K562 (cell line): ENCODE data around the gene C1QL3. TPM values are rescaled to one million over a fixed set of nuclear protein-coding genes. Genes with fewer than 3 reads are reported as not detected.

Experiments used
- ATAC-seq: fragments of 200-7000 bp; cut with Tn5 transposase; 3 replicates; pipeline ENCODE4 v1.9.1; 2020; ENCODE audit warnings: moderate library complexity
- Bru-seq: library from RNA; stranded (reverse); fragments of 400-500 nt; gene quantifications from one replicate; lab custom pipeline; 2021; lab: Mats Ljungman, UMichigan
- BruChase-seq, 2 experiments: library from RNA; stranded (reverse); fragments of 400-500 nt; gene quantifications; one replicate each; lab custom pipeline; 2021; lab: Mats Ljungman, UMichigan
- BruUV-seq: library from RNA; stranded (reverse); fragments of 400-500 nt; replicated peaks from 2 replicates; lab custom pipeline; 2021; lab: Mats Ljungman, UMichigan
- CTCF ChIA-PET: fragments of 300-600 bp; formaldehyde crosslinking; extraction: SDS; loops from one replicate; lab custom pipeline; 2021; ENCODE audit warnings: low intra/inter-chr PET ratio; lab: Yijun Ruan, JAX
- POLR2A ChIA-PET: fragments of 300-600, 350-650 bp; sonication (Branson Sonifier 250); formaldehyde crosslinking; extraction: SDS; loops from one replicate; lab custom pipeline; 2021; ENCODE audit warnings: antibody characterized with exemption, inconsistent platforms; lab: Yijun Ruan, JAX
- DNase-seq, 4 experiments: peaks; one replicate each; pipeline versions ENCODE4 v3.0.0 to v3.0.0-alpha.2; 2011 to 2018; ENCODE audit warnings: low spot score in 3 of 4, mixed read lengths in 3 of 4; ENCODE audit errors: extremely low read depth in 1 of 4
- FAIRE-seq: peaks from 2 replicates; lab custom pipeline; 2011; peaks lifted over from hg19 to GRCh38; lab: Jason Lieb, UNC
- H2AFZ ChIP-seq: 2 replicates; pipeline ENCODE4 v1.6.0; 2011; ENCODE audit warnings: low read depth, low read length, control low read depth, inconsistent platforms
- H3K27ac ChIP-seq: fragments of 200-600 bp; 3 replicates; pipeline ENCODE4 v1.8.0; 2011; ENCODE audit warnings: low read depth, mild to moderate bottlenecking, control low read depth, inconsistent platforms, low read length, moderate library complexity, mixed read lengths; ENCODE audit errors: extremely low read depth
- H3K27me3 ChIP-seq, 2 experiments: fragments of 300-600 bp in 1 of 2; 2 replicates in 1 of 2; 3 replicates in 1 of 2; pipeline versions ENCODE4 v1.6.0 to v1.8.0; 2011; ENCODE audit warnings: inconsistent platforms in 2 of 2, low read length in 2 of 2, mild to moderate bottlenecking in 1 of 2, mixed read lengths in 1 of 2, moderate library complexity in 1 of 2; ENCODE audit not compliant: control insufficient read depth in 2 of 2, insufficient read depth in 2 of 2
- H3K36me3 ChIP-seq: fragments of 300-600 bp; 3 replicates; pipeline ENCODE4 v1.8.0; 2011; ENCODE audit warnings: mild to moderate bottlenecking, low read length, inconsistent platforms; ENCODE audit not compliant: control insufficient read depth, insufficient read depth
- H3K4me1 ChIP-seq, 2 experiments: fragments of 200-600 bp in 1 of 2; replicated peaks in 1 of 2; 2 replicates in 1 of 2; 3 replicates in 1 of 2; pipeline versions ENCODE4 v1.5.1 to v1.8.0; 2011; ENCODE audit warnings: inconsistent platforms in 2 of 2, low read length in 2 of 2, mild to moderate bottlenecking in 1 of 2, mixed read lengths in 1 of 2, moderate library complexity in 1 of 2; ENCODE audit not compliant: control insufficient read depth in 2 of 2, insufficient read depth in 2 of 2
- H3K4me2 ChIP-seq: 2 replicates; pipeline ENCODE4 v1.6.1; 2011; ENCODE audit warnings: low read length, control low read depth, inconsistent platforms, mixed read lengths; ENCODE audit not compliant: insufficient read depth
- H3K4me3 ChIP-seq: fragments of 200-600 bp; sonication (generic), shearing (Covaris generic); 2 replicates; pipeline ENCODE4 v1.5.1; 2016; ENCODE audit warnings: control low read depth, inconsistent platforms
- H3K79me2 ChIP-seq: fragments of 200-600 bp; 3 replicates; pipeline ENCODE4 v1.8.0; 2011; ENCODE audit warnings: low read length, inconsistent platforms; ENCODE audit not compliant: control insufficient read depth, insufficient read depth
- H3K9ac ChIP-seq, 2 experiments: 2 replicates each; pipeline versions ENCODE4 v1.6.0 to v1.6.1; 2011; ENCODE audit warnings: low read depth in 2 of 2, low read length in 2 of 2, control low read depth in 1 of 2, inconsistent platforms in 1 of 2, mild to moderate bottlenecking in 1 of 2, mixed read lengths in 1 of 2; ENCODE audit not compliant: insufficient read depth in 1 of 2
- H3K9me1 ChIP-seq: one replicate; pipeline ENCODE4 v1.6.0; 2011; ENCODE audit warnings: inconsistent platforms, mild to moderate bottlenecking, low read length, moderate library complexity; ENCODE audit not compliant: control insufficient read depth, insufficient read depth
- H3K9me3 ChIP-seq: replicated peaks from 2 replicates; pipeline ENCODE4 v1.5.1; 2011; ENCODE audit warnings: low read depth, low read length, inconsistent platforms; ENCODE audit not compliant: control insufficient read depth, insufficient read depth
- H4K20me1 ChIP-seq: replicated peaks from 2 replicates; pipeline ENCODE4 v1.6.1; 2011; ENCODE audit warnings: low read length, inconsistent platforms, mixed read lengths; ENCODE audit not compliant: control insufficient read depth, insufficient read depth
- CREBBP ChIP-seq: IDR thresholded peaks from one replicate; pipeline ENCODE4 v1.6.1; 2012; ENCODE audit warnings: low read depth, mild to moderate bottlenecking, control low read depth, inconsistent platforms, low read length
- ETV1 ChIP-seq: fragments of 450-650 bp; conservative IDR thresholded peaks from 2 replicates; pipeline ENCODE4 v1.6.1; 2016; ENCODE audit warnings: missing genetic modification characterization, control low read depth, low read depth, missing compliant biosample characterization
- JUND ChIP-seq, 2 experiments: IDR thresholded peaks; 2 replicates in 1 of 2; 3 replicates in 1 of 2; pipeline ENCODE4 v1.6.1; 2011; ENCODE audit warnings: borderline replicate concordance in 2 of 2, low read depth in 2 of 2, low read length in 2 of 2, improper control_type of control experiment in 1 of 2, missing biosample characterization in 1 of 2, missing genetic modification characterization in 1 of 2, missing genetic modification reagents in 1 of 2
- L3MBTL2 ChIP-seq: fragments of 450-650 bp; IDR thresholded peaks from 2 replicates; pipeline ENCODE4 v1.6.1; 2016; ENCODE audit warnings: mild to moderate bottlenecking, moderate library complexity
- MAZ ChIP-seq, 2 experiments: fragments of 450-650 bp in 1 of 2; sonication (generic) in 1 of 2; formaldehyde crosslinking; IDR thresholded peaks in 1 of 2; conservative IDR thresholded peaks in 1 of 2; 2 replicates each; pipeline versions ENCODE4 v1.4.0 to v1.5.0; 2020; ENCODE audit warnings: mild to moderate bottlenecking in 1 of 2, missing genetic modification reagents in 1 of 2
- NR2F6 ChIP-seq: fragments of 450-650 bp; formaldehyde crosslinking; IDR thresholded peaks from 2 replicates; pipeline ENCODE4 v1.4.0; 2020; ENCODE audit warnings: mild to moderate bottlenecking
- POLR3G ChIP-seq: IDR thresholded peaks from 2 replicates; pipeline ENCODE4 v1.6.1; 2011; ENCODE audit not compliant: insufficient read length, insufficient replicate concordance; ENCODE audit errors: extremely low read depth
- PYGO2 ChIP-seq: fragments of 450-650 bp; IDR thresholded peaks from 2 replicates; pipeline ENCODE4 v1.6.1; 2016; ENCODE audit warnings: mild to moderate bottlenecking, missing genetic modification characterization, moderate library complexity, missing compliant biosample characterization
- RCOR1 ChIP-seq, 2 experiments: IDR thresholded peaks; 2 replicates each; pipeline ENCODE4 v1.6.1; 2012; ENCODE audit warnings: low read depth in 2 of 2, low read length in 2 of 2, borderline replicate concordance in 1 of 2, improper control_type of control experiment in 1 of 2
- TCF7L2 ChIP-seq: fragments of 150-350 bp; IDR thresholded peaks from 2 replicates; pipeline ENCODE4 v1.6.1; 2016; ENCODE audit warnings: low read depth, mild to moderate bottlenecking, low read length, moderate library complexity
- TFAM ChIP-seq: fragments of 250-450 bp; sonication (Bioruptor Pico); conservative IDR thresholded peaks from 2 replicates; pipeline ENCODE4 v1.5.0; 2021; ENCODE audit warnings: mild to moderate bottlenecking, moderate library complexity
- TRIM24 ChIP-seq, 2 experiments: fragments of 450-650 bp; IDR thresholded peaks; 2 replicates each; pipeline ENCODE4 v1.6.1; 2016
- WHSC1 ChIP-seq: IDR thresholded peaks from one replicate; pipeline ENCODE4 v1.6.1; 2012; ENCODE audit warnings: low read length, control low read depth, inconsistent platforms
- ZEB2 ChIP-seq: fragments of 450-650 bp; IDR thresholded peaks from 2 replicates; pipeline ENCODE4 v1.6.1; 2016
- ZNF134 ChIP-seq: fragments of 250-450 bp; sonication (Bioruptor Pico); conservative IDR thresholded peaks from 2 replicates; pipeline ENCODE4 v1.4.0; 2020
- ZNF408 ChIP-seq: fragments of 250-450 bp; sonication (Bioruptor Pico); IDR thresholded peaks from 2 replicates; pipeline ENCODE4 v1.4.0; 2020; ENCODE audit warnings: low read depth, mild to moderate bottlenecking, moderate library complexity
- ZNF79 ChIP-seq: fragments of 250-450 bp; sonication (Bioruptor Pico); IDR thresholded peaks from 2 replicates; pipeline ENCODE4 v1.4.0; 2020; ENCODE audit warnings: low read depth, mild to moderate bottlenecking, moderate library complexity
- WGBS: fragments of 100-300 bp; shearing (Covaris generic); methylation state at CpG from one replicate; pipeline ENCODE4 v1.1.6; 2016; ENCODE audit warnings: low coverage, mixed read lengths; ENCODE audit not compliant: insufficient coverage; ENCODE audit errors: missing lambda C conversion rate; 5-methylcytosine and 5-hydroxymethylcytosine counted together
- in situ Hi-C: fragments of 300-500 bp; cut with MboI; formaldehyde crosslinking; loops from 4 replicates; pipeline ENCODE4 v1.15.0; 2018; ENCODE audit warnings: inconsistent platforms, mixed read lengths
- intact Hi-C: fragments of 100-400 bp; cut with micrococcal nuclease; formaldehyde crosslinking; loops from 2 replicates; pipeline ENCODE4 v1.14.2; 2022
- long read RNA-seq, 3 experiments: library from polyadenylated mRNA in 2 of 3; library from RNA in 1 of 3; unstranded in 2 of 3; stranded (forward) in 1 of 3; transcript quantifications; one replicate each; pipeline ENCODE4 v2.0.0, GENCODE V29; 2019 to 2022
- polyA minus RNA-seq, 3 experiments: library from RNA; depleted of rRNA, polyadenylated mRNA; stranded (reverse); fragments of >200 nt; gene quantifications; 2 replicates each; pipeline ENCODE4 v1.2.3, GENCODE V29; 2011
- polyA plus RNA-seq, 8 experiments: library from polyadenylated mRNA; depleted of rRNA in 4 of 8; stranded (reverse) in 5 of 8; unstranded in 3 of 8; fragments of >200 nt; fragmentation: Nextera tagmentation in 2 of 8; fragmentation: Illumina TruSeq in 1 of 8; extraction: Ambion mirVana in 2 of 8; extraction: Trizol in 1 of 8; gene quantifications; 2 replicates each; pipeline versions ENCODE4 v1.2.1 to v1.2.3, GENCODE V29; 2011 to 2014; ENCODE audit warnings: inconsistent platforms in 1 of 8, missing spikeins in 1 of 8
- total RNA-seq, 7 experiments: library from RNA; depleted of rRNA in 6 of 7; stranded (reverse); fragments of >200 nt in 6 of 7; fragmentation: Illumina TruSeq in 2 of 7; extraction: Trizol in 2 of 7; gene quantifications; 2 replicates each; pipeline versions ENCODE4 v1.2.1 to v1.2.3, GENCODE V29; 2011 to 2021; ENCODE audit warnings: low replicate concordance in 1 of 7
- TF ChIP-seq, protein P1 (sequence below): fragments of 450-650 bp; IDR thresholded peaks from 2 replicates; pipeline ENCODE4 v1.6.1; 2014; ENCODE audit warnings: low read depth, mild to moderate bottlenecking, moderate library complexity, borderline replicate concordance

C1QL3 gene
- total RNA-seq (2011; cell fraction: chromatin; rRNA removed; ENCODE audit: low replicate concordance): not detected in 2 replicates
- not detected in 2 replicates for total RNA-seq (2011; cell fraction: nucleolus; rRNA removed)
- not detected in 2 replicates for total RNA-seq (2011; cell fraction: nucleoplasm; rRNA removed)
- total RNA-seq (2014; rRNA removed) (not detected in 2 replicates), total RNA-seq (2014; rRNA removed; fragmentation: Illumina TruSeq; extraction: Trizol) (not detected in 2 replicates), total RNA-seq (2015; rRNA removed; fragmentation: Illumina TruSeq; extraction: Trizol) (not detected in 2 replicates), total RNA-seq (2021) (not detected in 2 replicates), polyA plus RNA-seq (2011; rRNA removed) (not detected in 2 replicates), polyA plus RNA-seq (2014; fragmentation: Illumina TruSeq; extraction: Trizol) (not detected in 2 replicates), polyA plus RNA-seq (2014; fragmentation: Nextera tagmentation; extraction: Ambion mirVana) (under 1 TPM; 0.28 to 0.37 TPM), polyA plus RNA-seq (2014; rRNA removed) (not detected in 2 replicates), polyA minus RNA-seq (2011; rRNA and poly(A)+ RNA removed) (not detected in 2 replicates), Bru-seq, nascent RNA (not detected), BruChase-seq, experiment 1, labeled RNA remaining after a 2-hour chase (not detected), BruChase-seq, experiment 2, labeled RNA remaining after a 6-hour chase (not detected)
- polyA plus RNA-seq (2011; cell fraction: cytosol; rRNA removed): not detected in 2 replicates
- not detected in 2 replicates for polyA plus RNA-seq (2011; cell fraction: nucleus; rRNA removed)
- 0.42 and 0.48 TPM in 2 replicates for polyA plus RNA-seq (2012)
- polyA minus RNA-seq (2011; cell fraction: cytosol; rRNA and poly(A)+ RNA removed): not detected in 2 replicates
- not detected in 2 replicates for polyA minus RNA-seq (2011; cell fraction: nucleus; rRNA and poly(A)+ RNA removed)
- long read RNA-seq, experiment 1, partial matches to known transcripts: 0 of 1 reads
- long read RNA-seq, experiment 1, other reads (novel, unspliced or antisense): 1 of 1 reads
- long read RNA-seq, experiment 2: 0 reads
- long read RNA-seq, experiment 3: 0 reads

DNA sequence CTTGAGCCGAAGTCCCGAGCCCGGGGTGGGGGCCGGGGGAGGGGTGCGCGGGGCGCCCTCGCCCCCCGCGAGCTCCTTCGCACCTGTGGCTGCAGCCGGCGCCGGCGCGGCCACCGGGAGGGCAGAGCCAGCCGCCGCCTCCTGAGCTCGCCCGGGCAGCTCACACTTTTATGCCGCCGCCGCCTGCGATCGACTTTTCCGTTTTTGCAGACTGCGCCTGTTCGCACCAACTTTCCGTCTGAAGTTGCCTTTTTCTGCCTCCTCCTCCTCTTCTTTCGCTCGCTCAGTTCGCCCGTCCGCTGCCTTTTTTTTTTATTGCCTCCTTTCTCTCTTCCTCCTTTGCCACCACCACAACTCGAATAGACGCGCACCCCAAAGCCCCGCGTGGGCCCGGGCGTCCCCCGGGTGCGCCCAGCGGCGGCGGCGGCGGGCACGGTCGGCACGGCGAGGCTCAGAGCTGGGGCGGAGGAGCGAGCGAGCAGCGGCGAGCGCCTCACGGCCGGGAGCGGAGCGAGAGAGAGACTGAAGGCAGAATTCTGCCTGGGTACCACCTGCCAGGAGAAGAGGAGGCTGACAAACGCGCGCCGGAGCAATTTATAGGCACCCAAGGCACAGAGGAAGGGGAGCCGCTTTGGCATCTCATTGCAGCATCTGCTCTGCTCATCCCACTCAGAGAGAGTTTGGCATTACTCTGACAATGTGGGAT, at the start of gene C1QL3:
Gene C1QL3 (minus strand): TSS at position 569 of the 706 bp plus-strand sequence. CDS start 814 bp downstream, outside the sequence.
- 0 out of 2 replicates have a peak, but pooled peaks cover 2% of the 10 kb centered on the region for H3K9me3 ChIP-seq
- CTCF ChIA-PET: no interaction called here
- in situ Hi-C loops: no loop called here
- intact Hi-C loops: no loop called here
- no peak within 1 kb of the TSS for H3K9ac ChIP-seq
- BruUV-seq: no TSS peak
- no peak within 1 kb of the TSS for H3K27ac ChIP-seq
- no peak for ATAC-seq
- no peak within 1 kb of the TSS for H3K4me3 ChIP-seq
- H3K27me3 ChIP-seq: no peaks in the 10 kb centered on the region
- no peaks in the 10 kb centered on the region for H3K4me1 ChIP-seq
- FAIRE-seq: no peak
- 100% methylated on average over 21 of the region's 68 CpGs for WGBS
- H4K20me1 ChIP-seq: no peaks in the 10 kb centered on the region
- no peak within 1 kb of the TSS for H2AFZ ChIP-seq
- H3K79me2 ChIP-seq: no peaks in the 10 kb centered on the region
- no peaks in the 10 kb centered on the region for H3K9me1 ChIP-seq
- H3K4me2 ChIP-seq: no peak within 1 kb of the TSS
- POLR2A ChIA-PET: interaction anchor here (0.6 kb wide), 1 partner anchor 41 kb away, joined by 3 read pairs; no protein-coding TSS in a partner anchor
- TF ChIP-seq ZNF408 (no peak), MAZ (CRISPR knock-in tag; conservative IDR thresholded peaks at IDR 0.05 in 1 of 2, IDR thresholded peaks at IDR 0.05 in 1 of 2) (no peak), ZNF134 (CRISPR knock-in tag) (no peak), ZNF79 (no peak), WHSC1 (no peak), CREBBP (no peak), TFAM (CRISPR knock-in tag) (no peak), TRIM24 (IDR thresholded peaks at IDR 0.05) (no peak), NR2F6 (CRISPR knock-in tag) (no peak), PYGO2 (tag) (no peak), TCF7L2 (no peak), ETV1 (no peak), L3MBTL2 (no peak), ZEB2 (no peak), POLR3G (no peak), RCOR1 (IDR thresholded peaks at IDR 0.05; ENCODE audit: borderline replicate concordance in 1 of 2, low read depth in 2 of 2, low read length in 2 of 2) (no peak), JUND (IDR thresholded peaks at IDR 0.05; ENCODE audit: borderline replicate concordance, low read depth, low read length) (no peak), JUND (tag; IDR thresholded peaks at IDR 0.05; ENCODE audit: borderline replicate concordance, low read depth, low read length) (no peak)
- TF ChIP-seq, protein P1, sequence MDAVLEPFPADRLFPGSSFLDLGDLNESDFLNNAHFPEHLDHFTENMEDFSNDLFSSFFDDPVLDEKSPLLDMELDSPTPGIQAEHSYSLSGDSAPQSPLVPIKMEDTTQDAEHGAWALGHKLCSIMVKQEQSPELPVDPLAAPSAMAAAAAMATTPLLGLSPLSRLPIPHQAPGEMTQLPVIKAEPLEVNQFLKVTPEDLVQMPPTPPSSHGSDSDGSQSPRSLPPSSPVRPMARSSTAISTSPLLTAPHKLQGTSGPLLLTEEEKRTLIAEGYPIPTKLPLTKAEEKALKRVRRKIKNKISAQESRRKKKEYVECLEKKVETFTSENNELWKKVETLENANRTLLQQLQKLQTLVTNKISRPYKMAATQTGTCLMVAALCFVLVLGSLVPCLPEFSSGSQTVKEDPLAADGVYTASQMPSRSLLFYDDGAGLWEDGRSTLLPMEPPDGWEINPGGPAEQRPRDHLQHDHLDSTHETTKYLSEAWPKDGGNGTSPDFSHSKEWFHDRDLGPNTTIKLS: no peak
- DNase-seq: no peak
- H3K36me3 ChIP-seq: no peaks in the 10 kb centered on the region
